NCI-H446 (cell line): ENCODE measurements around the gene HOXB8.

Experiments used
- DNase-seq, 2 experiments: peaks; one replicate each; lab custom pipeline; 2025; lab: John Stamatoyannopoulos, UW

HOXB8 gene

DNA sequence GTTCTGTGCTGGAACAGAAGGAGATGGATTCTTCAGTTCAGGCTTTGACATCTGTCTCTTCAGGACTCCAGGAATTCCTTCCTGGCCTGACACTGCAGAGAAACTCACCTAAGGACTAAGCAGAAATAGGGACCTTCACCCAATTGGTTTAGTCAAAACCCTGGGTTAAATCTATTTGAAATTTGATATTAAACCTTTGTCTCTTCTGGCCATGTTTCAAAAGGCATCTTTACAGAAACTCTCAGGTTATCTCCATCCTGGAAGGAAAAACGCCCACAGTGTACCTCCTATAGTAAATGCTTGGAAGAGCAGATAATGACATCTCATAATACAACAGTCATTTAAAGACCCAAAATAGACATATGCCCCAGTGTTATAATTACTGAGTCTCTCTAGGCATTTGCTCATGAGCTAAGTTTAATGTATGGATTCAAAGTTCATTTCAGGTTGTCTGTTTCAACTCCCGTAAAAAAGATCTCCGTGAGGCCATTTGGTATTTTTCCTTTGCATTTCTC is 31.3 kb downstream of the HOXB8 start:
- DNase-seq: no peak

GRCh38 chr17:48582750-48583069 is 32.4 kb downstream of the HOXB8 start:
- no peak for DNase-seq

GRCh38 chr17:48579760-48580554 is 35.1 kb downstream of the HOXB8 start:
- no peak for DNase-seq

GRCh38 chr17:48579471-48579759 is 35.7 kb downstream of the HOXB8 start:
- no peak for DNase-seq

DNA sequence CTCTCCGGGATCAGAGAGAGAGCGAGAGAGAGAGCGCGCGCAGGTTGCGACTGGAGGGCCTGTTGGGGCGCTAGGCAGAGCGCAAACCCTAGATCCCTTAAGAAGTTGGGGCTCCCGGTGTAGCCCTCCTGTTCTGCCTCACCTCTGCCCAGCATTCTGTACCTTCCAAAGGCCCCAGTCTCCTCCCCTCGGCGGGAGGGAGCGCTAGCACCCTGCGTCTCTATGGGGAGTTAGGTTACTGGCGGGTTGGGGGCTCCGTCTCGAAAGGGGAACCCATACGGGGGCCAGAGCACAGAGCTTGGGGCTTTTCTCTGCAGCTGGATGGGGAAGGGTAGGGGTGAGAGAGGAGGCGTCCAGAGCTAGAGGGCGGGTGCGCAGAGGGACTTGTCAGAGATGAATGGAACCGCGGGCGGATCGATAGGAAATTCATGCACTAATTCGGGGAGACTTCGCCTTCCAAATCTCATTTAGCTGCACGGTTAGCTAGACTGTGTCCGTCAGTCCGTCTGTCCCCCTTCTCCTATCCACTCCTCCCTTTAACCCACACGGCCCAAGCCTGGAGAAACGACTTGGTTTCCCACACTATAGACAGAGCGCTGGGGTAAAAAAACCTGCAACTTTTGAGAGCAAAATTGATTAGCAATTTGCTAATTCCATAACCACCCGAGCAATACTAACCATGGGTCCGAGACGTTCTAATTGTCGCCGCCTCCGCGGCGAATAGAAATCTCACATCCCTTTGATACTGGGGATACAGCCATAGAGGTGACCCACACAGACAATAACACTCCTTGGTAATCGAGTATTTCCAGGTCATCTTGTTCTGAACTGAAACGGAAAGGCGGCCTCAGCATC is 36.2 kb downstream of the HOXB8 start:
- DNase-seq: no peak

DNA sequence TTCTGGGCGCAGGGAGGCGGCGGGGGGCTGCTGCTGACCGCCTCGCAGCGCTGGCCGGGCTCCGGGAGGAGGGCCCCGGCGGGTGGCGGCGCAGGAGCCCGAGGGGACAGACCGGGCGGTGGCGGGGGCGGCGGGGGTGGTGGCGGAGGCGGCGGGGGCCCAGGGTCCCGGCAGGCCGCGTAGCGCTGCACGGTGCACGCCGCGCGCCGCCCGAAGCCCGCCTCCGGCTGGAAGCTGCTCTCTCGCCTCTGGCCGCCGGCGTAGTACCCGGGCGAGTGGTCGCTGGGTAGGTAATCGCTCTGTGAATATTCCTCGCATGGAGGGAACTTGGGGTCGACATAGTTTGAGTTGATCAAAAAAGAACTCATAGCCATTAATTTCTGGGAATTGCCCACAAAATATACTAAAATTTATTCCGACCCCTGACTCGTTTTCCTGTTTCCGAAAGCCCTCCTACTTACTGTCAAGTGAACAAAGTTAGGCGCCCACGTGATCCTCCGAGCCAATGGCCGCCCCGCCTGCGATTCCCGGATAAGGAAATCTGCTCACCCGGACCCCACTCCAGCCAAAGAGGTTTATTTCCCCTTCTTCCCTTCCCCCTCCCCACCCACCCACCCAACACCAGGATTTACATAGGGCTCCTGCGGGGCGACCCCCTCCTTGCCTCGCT is 37.0 kb downstream of the HOXB8 start, which contains the start of gene HOXB4:
HOXB4 (minus strand) TSS at position 405 of the 670 bp plus-strand sequence; CDS start at position 374, 31 bp downstream.
- peak in 1 of 2 experiments; percentile 64 for DNase-seq

GRCh38 chr17:48577330-48577945 is 37.7 kb downstream of the HOXB8 start:
- DNase-seq: no peak

- no peak for DNase-seq
Observed at GRCh38 chr17:48576479-48577309, 38.4 kb downstream of the HOXB8 start.

GRCh38 chr17:48575673-48576478 is 39.2 kb downstream of the HOXB8 start:
- no peak for DNase-seq

GRCh38 chr17:48575066-48575582 is 40.0 kb downstream of the HOXB8 start:
- DNase-seq: no peak

DNA sequence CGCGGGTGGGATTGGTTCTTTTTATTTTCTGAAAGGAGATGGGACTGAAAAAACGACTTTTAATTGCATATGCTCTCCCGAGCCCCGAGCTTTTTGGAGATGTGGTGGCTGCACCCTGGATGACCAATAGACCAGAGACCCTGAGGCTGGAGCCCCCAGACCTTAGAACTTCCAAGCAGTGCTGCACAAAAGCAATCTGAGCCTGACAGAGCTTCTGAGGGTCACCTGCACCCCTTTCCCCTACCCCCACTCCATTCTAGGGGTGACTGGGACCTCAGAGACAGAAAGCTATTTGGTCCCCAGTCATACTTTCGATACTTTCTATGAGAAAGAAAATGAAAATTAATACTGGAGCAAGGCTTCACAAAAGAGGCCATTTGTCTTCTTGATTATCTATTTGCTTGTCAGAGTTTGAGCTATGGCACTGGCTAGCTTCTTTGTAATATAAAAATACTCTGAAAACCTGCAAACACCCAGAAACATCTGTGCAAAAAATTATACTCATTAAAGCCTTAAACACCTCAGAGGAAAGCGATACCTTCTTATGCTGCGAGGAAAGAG is 40.5 kb downstream of the HOXB8 start:
- DNase-seq: no peak

GRCh38 chr17:48571826-48572417 is 43.2 kb downstream of the HOXB8 start:
- no peak for DNase-seq

- no peak for DNase-seq
Observed at GRCh38 chr17:48571024-48571818, 43.9 kb downstream of the HOXB8 start.

DNA sequence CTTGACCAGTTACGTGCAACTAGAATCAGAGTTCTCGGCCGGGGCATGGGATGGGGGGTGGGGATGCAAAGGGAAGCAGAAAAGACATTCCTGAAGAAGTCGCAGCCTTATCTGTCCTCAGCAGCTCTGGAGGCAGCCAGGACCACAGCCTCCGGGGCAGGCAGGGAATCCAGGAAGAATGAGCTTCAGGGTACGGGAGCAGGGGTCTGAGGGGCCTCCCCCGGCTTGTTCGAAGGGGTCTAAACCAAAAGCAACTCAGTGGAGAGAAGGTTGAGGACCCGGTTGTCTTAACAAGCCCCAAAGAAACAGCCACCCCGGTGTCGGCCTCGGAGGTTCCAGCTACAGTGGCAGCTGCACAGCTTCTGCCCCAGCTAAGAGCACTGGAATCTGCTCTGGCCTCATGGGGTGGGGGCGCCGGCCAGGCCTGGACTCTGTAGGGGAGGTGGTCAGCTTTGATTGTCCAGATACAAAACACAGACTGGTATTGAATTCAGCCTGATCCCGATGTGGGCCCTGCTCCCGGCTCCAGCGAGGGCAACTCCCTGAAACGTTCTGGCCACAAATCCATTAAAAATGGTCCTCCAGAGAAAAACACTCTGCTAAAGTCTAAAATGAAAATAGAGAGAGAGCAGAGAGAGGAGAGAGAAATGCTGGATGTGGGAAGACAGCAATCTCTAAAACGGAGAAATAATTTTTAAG is 44.6 kb downstream of the HOXB8 start:
- DNase-seq: no peak

DNA sequence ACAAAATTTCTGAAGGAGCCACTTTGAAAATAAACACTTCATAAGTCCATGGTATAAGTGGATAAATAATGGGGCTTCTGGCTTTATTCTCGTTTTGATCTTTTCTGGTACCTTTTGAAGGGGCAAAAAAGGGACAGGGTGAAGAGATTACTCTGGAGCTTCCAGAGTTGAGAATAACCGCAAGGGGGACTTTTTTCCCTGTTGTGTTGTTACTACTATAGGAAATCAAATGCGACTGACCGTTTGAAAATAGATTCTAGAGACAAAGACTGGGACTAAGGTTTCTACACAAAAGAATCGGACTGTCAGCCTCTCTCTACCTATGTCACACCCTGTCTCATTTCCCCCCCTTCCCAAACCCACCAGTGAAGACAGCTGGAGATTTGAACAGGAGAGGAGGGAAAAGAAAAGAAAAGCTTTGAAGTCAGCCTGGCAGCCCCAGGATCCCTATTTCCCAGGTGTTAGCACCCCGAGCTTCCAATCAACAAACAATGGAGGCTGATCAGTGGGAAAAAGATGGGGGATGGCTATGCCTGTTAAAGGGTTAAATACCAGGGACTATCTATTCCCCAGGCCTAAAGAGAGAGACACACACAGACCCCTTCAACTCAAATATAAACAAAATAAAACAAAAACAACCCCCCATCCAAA is 45.3 kb downstream of the HOXB8 start:
- DNase-seq: no peak

DNA sequence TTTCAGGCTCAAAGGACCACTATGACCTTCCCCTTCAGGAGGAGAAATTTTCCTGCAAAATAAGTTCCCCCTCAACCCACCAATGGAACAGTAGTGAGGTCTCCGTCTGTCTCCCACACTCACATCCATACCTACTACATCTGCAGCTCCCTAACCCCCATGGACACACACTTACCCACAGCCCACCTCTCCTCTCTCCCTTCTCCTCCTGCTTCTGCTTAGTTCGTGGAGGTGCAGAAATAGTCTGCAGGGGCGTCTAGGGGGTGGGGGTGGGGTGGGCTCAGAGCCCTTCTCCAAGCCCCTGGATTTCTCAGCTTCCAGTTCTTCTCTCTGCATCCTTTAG is 45.9 kb downstream of the HOXB8 start:
- DNase-seq: no peak

DNA sequence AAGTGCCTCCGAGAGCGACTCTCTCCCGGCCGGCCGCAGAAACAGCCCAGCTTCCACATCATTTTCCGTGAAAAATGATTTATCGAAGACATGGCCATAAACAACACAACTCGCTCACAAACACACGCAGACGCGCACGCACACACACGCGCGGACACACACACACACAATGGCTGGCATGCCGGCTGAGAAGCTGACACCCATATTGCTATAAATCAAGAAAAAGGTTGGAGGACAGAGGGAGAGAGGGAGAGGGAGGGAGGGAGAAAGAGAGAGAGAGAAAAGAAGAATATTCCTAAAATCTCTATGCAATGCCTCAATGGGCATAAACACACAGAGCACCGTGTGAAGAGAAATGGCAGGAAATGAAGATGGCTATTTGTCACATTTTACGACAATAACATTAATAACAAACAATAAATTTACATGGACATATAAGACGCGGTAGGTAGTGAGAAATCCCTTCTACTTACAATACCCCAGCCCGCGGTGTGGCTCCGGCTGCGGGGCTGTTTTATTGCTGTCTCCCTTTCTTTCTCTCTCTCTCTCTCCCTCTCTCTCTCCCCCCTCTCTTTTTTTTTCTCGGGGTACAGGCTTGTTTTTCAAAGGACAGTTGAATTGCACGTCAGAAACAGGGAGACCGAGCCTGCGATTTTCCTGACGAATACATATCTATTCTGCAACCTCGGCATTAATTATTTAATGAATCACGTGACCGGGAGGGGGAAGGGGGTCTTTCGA is 46.4 kb downstream of the HOXB8 start:
- no peak for DNase-seq
